ENCODE results near the gene DENND6A.

DNA sequence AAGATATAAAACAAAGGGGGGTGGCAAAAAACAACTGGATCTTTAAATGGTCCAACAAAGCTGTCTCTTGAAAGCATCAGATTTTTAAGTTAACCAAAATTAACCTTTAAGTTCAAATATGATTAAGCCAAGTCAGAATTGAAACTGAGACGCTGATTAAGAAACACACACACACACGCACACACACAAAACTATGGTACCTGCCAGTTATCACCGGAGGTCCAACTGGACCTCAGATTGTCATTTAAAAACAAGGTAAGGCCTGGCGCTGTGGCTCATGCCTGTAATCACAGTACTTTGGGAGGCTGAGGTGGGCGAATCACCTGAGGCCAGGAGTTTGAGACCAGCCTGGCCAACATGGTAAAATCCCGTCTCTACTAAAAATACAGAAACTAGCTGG lies 106.1 kb downstream of the DENND6A start:
- TF ChIP-seq, protein P1, sequence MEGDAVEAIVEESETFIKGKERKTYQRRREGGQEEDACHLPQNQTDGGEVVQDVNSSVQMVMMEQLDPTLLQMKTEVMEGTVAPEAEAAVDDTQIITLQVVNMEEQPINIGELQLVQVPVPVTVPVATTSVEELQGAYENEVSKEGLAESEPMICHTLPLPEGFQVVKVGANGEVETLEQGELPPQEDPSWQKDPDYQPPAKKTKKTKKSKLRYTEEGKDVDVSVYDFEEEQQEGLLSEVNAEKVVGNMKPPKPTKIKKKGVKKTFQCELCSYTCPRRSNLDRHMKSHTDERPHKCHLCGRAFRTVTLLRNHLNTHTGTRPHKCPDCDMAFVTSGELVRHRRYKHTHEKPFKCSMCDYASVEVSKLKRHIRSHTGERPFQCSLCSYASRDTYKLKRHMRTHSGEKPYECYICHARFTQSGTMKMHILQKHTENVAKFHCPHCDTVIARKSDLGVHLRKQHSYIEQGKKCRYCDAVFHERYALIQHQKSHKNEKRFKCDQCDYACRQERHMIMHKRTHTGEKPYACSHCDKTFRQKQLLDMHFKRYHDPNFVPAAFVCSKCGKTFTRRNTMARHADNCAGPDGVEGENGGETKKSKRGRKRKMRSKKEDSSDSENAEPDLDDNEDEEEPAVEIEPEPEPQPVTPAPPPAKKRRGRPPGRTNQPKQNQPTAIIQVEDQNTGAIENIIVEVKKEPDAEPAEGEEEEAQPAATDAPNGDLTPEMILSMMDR (IDR thresholded peaks at IDR 0.05): no peak
- TF ChIP-seq POLR2A (IDR thresholded peaks at IDR 0.05): no peak

Measured in testis (tissue), 2 donors.